ENCODE measurements around the gene XYLT1.

Gene XYLT1

DNA sequence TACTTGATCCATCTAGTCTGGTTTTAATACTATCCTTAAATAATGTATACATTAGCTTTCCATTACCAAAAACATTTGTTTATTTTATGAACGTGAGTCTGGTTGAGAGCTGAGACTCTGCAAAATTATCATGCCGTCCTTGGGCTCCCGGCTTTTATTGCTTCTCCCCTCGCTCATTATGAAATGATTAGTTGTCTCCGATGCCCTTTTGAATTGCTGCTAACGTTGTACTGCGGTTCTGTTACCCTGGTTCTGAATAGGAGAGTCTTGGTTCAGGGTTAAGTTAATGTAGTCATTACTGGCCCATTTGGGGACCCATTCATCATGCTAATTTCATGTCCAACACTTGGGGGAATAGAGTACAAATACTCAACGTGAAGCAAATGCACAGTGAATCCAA is 12.8 kb downstream of the XYLT1 start:
- DNase-seq (ENCODE audit: low spot score) = no peak

DNA sequence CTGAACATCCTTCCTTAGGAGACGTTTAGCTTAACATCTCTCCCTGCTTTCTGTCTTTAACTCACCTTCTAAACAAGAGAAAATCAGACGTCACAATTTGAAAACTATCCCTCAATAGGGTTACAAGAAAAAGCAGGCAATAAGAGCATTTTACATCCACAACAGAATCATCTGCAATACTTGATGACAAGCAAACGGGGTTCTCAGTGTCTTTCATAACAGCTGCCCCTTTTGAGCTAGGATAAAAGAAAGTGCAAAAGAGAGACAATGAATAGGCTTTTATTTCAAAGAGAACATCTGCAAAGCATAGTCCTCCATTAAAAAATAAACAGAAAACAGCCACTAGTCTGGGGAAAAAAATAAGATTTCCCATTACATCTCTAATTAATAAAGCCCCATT is 13.2 kb downstream of the XYLT1 start:
- DNase-seq (ENCODE audit: low spot score) = no peak

DNA sequence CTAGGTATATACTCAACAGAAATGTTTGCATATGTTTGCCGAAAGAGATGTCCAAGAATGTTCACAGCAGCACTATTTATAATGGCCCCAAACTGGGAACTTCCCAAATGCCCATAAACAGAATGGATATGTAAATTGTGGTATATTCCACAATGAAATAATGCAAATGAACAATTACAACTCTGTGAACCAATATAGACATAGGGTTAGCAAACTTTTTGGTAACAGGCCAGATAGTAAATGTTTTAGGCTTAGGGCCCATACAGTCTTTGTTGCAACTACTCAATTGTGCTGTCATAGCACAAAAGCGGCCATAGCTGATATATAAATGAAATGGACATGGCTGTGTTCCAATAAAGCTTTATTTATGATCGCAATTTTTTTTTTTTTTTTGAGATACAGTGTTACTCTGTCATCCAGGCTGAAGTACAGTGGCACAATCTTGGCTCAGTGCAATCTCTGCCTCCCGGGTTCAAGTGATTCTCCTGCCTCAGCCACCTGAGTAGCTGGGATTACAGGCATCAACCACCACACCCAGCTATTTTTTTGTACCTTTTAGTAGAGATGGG is 16.5 kb downstream of the XYLT1 start:
- no peak for DNase-seq (ENCODE audit: low spot score)

DNA sequence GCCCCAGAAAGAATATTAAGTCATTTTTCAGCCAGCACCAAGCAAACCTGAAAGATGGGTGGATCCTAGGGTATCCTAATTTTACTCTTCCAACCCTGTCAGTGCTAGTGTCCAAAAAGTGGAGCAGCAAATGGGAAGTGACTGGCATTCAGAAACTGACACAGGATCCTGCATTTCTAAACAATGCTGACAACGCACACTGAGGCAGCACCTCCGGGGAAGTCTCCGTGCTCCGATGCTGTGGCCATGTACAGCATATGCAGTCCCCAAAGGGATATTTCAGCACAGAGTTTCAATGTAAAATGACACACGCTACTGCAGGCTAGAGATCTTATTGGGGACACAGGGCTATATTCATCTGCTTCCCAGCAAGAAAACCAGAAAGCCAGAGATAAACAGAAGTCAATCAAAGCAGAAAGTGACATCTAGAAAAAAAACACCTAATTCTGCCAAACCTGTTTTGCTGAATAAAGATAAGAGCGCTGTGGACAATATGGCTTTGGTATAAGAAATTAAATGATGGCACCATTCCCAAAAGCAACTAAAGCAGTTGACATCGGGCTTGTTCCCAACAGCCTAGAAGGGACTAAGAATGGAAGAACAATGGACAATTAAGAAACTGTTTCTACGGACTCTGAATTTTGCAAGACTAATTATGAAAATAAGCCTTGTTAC is 17.3 kb downstream of the XYLT1 start:
- no peak for DNase-seq (ENCODE audit: low spot score)

DNA sequence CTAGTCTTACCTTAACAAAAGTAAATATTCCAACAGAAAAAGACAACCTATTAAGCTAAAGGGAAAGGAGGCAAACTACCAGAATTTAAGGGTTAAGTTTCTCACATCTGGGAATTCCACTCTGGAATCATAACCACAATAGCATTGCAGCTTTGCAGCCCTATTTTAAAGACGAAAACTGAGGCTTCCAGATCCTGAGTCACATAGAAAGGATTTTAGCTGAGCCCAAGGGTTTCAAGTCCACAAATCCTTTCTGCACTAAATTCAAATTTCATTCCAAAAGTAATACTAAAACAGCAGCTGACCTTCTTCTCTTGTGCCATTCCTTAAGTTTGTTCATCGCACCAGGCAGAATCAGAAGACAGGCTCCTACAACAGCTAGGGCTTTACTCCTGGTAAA is 17.8 kb downstream of the XYLT1 start:
- DNase-seq (ENCODE audit: low spot score) = no peak

DNA sequence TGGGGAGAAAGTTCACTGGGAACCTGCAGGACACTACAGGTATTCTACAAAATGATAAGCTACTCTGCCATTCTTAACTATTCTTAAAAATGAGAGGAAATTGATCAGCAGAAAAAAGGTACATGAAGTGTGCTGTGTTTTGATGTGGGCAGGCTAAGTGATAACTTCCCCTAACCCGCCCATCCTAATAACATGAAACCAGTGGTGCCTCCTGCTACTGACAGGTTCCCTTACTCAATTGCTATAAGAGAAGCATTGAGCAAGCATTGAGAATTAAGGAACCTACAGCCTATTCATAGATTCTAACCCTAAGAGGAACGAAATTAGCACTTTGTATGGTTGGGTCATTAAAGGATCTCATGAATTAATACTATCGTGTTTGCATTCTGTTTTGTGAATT is 18.9 kb downstream of the XYLT1 start:
- no peak for DNase-seq (ENCODE audit: low spot score)

DNA sequence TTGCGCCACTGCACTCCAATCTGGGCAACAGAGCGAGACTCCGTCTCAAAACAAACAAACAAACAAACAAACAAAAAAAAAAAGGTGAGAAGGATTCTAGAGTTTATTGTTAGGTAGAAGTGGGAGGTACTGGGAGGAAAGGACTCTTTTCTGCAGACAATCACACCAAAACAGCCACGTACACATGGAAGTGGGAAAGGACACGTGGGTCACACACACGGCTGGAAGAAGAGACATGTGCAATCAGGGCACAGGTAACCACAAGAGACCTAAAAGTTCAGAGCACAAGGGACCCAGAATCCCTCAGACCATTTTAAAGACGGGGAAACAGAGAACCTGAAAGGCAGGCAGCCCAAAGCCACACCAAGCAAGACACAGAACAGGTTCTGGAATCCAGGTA is 20.5 kb downstream of the XYLT1 start:
- no peak for DNase-seq (ENCODE audit: low spot score)

DNA sequence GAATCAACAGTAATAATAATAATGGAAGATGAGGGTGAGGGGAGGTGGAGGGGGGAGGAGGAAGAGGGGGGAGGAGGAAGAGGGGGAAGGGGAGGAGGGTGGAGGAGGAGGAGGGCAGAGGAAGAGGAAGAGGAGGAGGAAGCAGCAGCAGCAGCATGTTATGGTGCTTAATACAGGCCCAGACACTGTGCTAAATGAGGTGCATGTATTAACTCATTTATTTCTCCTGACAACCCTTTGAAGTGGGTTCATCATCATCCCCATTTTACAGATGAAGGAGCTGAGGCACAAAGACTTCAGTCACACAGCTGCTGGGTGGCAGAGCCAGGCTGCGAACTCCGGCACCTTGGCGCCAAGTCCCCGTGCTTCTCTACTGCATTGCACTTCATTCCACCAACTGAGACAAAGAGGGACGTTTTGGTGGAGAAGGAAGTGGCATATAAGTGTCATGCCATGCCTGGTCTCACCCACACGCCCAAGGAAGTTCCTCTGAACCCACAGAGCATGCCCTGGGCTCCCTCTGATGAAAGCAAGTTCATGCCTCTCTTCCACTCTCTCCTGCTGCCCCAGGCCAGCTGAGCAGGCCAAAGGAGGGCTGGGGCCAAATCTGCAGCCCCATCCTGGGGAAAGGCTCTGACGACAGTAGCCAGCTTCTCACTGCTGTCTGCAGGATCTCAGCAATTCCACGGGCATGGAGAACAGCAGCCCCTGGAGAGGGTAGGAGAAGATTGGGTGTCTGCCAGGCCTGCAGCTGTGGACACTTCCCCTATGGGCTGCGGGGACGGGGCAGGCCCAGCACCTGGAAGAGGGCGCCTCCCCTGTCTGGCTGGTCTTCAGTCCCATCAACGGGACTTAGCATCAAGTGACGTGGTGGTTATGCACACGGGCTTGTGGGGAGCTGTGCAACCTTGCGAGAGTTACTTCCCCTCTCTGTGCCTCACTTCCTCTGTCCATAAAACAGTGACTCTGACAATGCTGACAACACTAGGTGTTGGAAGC is 21.8 kb downstream of the XYLT1 start:
- DNase-seq (ENCODE audit: low spot score) = no peak

DNA sequence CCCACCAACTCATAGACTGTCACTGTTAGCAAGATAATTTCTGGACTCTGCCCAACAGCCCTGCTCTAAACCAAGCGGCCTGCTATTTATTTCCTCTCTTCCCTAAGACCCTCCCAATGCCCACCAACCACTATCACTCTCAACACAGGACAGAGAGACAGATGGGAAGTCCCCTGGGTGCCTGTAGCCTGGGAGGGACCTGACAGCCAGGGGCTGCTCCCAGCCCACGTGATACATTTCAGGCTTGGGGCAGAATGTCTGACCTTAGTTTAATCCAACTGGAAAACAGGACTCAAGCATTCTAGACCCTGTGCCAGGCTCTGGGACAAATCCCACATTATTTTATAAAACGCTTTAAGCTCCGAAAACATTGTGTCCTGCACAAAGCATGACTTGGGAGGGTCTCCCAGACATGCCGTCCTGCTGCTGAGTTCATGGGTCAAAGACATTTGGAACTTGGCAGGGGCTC is 23.6 kb downstream of the XYLT1 start:
- no peak for DNase-seq (ENCODE audit: low spot score)

DNA sequence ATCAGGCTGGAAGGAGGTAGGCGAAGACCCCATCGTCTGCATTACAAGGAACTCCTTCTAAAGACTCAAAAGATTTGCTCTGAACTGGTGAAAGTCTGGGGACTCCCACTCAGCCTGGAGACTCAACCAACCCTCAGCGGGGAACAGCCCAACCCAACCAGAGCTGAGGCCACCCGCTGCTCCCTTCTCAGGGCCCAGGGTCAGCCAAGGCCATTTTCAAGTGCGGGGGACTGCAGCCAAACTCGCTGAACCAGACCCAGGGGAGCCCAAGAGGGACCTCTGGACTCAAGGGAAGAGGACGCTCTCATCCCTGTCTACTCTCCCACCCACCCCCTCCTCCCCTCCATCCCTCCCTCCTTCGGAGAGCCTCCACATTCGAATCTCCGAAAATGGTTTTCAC is 24.1 kb downstream of the XYLT1 start:
- no peak for DNase-seq (ENCODE audit: low spot score)

DNA sequence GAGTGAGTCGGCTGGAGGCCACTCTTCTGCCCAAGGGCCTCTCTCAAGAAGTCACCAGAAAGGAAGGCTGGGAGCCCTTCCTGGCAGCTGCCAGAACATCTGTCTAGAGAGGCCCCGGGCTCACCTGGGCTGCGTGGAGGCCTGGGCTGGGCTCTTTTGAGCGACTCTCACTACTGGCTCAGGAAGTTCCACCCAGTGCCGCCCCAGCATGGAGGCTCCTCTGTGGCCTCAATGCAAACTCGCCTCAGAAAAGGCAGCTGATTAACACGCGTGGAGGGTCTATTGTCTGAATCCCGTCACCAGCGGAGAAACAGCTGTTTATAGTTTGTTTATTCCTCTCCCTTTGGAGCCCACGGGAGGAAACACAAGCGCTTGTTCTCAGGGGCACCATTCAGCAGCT is 25.3 kb downstream of the XYLT1 start:
- no peak for DNase-seq (ENCODE audit: low spot score)

DNA sequence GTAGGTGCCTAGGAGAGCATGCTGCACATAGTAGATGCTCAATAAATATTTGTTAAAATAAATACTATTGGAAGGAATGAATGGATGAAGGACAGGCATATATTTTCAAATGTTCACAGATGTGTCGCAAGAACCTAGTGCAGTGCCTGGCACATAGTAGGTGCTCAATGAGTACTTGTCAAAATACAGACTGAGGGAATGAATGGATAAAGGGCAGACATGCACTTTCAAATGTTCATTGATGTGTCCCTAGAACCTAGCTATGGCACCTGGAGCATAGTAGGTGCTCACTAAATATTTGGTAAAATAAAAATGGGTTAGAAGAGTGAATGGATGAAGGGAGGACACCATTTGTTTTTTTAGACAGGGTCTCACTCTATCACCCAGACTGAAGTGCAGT is 26.1 kb downstream of the XYLT1 start:
- DNase-seq (ENCODE audit: low spot score) = no peak

DNA sequence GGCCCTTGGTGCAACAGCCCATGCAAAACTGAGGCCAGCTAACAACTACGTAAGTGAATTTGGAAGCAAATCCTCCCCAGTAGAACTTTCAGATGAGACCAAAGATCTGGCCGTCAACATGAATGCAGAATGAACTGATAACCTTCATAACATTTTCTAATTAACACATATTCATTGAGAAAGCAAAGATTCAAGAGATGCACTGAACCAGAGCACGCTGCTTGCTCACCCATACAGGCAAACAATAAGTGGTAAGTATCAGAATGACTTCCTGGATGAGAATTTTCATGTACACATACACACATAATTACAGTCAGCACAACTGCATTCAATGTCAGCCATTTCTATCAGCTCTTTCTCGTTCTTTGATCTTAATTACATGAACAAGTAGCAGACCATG is 30.6 kb downstream of the XYLT1 start:
- DNase-seq (ENCODE audit: low spot score) = no peak

DNA sequence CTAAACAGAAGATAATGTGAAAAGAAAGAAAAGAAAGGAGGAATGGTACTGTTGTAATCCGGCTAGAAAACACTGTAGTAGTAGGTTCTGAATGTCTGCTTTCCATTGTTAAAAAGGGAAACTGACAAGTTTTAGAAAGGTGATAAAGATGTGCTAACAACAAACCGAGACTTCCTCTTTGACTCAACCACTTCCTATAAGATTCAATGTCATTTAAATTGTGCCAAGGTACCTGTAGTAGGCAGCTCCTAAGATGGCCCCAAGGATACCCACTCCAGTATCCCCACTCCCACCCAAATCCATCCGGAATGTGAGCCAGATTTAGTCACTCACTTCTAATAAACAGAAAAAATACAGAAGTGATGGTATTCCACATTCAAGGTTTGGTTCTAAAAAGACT is 31.2 kb downstream of the XYLT1 start:
- DNase-seq (ENCODE audit: low spot score) = no peak

DNA sequence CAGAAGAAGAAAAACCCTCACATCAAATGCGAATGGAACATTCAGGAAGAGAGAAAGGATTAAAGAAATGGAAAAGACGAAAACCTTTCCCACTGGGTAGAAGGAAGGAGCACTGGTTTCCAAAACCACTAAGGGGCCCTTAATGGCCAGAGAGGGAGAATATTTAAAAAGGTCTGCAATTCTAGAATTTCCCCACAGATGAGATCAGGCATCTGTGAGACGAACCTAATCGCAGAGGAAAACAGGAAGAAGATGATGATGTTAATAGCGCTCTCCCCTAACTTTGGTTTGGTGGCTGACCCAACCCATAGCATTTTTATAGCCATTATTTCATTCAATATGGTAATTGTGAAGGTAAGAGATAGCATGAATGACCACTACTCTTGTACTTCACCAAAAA is 32.8 kb downstream of the XYLT1 start:
- no peak for DNase-seq (ENCODE audit: low spot score)

DNA sequence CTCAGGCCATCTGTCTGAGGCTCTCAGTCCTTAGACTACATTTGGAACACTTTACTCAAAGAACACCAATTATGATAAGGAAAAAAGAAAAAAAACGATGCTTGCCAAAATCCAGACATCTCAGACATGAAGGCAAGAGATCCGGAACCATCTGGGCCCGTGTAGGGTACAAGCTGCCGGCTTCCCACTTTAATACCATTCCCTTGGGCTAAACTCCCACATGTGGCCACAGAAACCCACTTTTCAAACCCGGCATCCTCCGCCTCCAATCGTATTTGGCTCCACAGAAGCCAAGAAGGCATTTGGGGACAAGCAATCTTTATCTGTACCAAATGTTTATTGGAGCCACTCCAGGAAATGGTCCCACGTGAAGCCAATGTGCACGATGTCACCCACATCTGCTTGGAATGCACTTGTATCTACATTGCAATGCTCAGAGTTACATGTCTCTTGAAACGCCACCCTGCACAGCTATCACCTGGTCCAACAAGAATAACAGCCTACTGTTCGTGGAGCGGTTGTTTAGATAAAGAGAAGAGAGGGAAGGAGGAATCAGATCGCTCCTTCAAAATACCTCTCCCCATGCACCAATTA is 33.5 kb downstream of the XYLT1 start:
- DNase-seq (ENCODE audit: low spot score) = no peak

DNA sequence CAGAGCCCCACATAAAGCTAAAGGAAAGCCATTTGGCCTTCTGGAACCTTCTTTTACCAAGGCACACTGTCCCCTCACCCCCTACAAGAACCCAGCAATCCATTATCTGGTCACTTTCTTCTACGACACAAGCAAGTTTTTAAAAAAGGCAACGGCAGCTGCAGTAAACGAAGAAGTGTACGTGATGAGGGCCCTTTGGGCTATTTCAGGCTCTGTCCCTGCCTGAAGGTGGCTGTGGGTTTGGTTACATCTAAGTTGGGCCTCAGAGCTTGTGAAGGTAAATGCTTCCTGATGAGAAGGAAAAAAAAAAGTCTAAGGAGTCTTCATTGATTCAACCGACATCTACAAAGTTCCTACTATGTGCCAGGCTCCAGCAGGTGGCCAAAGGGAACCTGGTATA is 35.4 kb downstream of the XYLT1 start:
- DNase-seq (ENCODE audit: low spot score) = no peak

DNA sequence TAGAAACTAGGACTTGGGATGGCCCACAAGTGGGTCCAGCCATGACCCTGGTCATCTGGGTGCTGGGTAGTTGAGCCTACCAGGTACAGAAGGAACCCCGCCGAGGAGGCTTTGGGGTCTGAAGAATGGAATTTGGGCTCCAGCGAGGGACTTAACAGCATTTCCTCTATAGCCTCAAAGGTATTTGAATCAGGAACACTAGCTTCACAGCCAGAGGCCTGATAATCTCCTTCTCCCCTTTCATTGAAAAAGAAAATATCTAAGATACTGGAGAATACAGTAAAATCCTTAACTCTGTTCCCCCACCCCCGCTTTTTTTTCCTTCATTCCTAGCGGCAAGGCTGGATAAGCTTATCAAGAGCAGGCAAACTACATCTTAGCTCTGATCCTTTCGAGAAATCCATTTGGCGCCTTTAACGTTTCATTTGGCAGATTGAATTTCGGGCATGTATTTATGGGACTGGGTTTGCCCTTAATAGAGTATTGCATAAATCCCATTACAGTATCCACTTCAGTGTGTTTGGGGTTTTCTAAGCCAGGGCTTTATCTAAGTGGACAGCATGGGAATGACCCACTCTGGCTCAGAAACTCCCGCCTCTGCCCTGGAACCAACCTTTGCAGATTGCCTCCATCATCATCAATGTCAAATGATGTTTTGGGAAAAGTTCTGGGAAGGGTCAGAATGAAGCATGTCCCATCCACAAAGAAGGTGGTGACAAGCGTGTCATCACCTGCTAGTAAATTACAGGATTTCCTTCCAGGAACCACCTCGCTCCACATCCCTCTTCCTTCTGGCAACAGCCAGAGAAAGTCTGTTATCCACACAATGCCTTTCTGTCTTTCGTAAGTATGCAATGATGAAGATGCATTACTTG is 36.9 kb downstream of the XYLT1 start:
- no peak for DNase-seq (ENCODE audit: low spot score)

DNA sequence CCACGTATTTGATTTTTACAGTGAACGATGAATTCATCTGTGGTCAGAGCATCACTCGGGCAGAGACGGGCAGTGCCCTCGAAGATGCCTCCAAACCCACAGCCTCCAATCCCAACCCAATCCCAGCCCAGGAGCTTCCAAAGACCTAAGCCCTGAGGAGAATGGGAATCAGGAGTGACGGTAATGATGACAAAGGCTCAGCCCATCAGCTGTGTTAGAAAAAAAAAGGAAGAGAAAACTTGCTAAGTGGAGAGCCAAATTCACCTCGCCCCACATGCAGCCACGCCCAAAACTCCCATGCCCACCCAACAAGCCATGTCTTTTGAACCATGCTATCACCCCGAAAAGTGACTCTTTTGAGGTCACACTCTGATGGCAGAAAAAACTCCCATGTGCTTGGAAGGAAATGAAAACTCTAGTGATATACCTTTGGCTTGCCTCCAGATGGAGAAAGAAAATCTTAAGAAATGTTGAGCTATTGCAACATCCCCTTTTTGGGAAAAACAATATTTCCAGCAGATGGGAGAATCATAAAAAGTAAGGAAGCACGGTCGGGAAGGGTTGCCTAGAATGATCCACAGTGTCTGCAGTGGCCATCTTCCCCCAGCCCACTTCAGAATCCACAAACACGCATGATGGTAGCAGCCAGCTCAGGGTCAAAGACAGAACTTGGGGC is 37.7 kb downstream of the XYLT1 start:
- no peak for DNase-seq (ENCODE audit: low spot score)

DNA sequence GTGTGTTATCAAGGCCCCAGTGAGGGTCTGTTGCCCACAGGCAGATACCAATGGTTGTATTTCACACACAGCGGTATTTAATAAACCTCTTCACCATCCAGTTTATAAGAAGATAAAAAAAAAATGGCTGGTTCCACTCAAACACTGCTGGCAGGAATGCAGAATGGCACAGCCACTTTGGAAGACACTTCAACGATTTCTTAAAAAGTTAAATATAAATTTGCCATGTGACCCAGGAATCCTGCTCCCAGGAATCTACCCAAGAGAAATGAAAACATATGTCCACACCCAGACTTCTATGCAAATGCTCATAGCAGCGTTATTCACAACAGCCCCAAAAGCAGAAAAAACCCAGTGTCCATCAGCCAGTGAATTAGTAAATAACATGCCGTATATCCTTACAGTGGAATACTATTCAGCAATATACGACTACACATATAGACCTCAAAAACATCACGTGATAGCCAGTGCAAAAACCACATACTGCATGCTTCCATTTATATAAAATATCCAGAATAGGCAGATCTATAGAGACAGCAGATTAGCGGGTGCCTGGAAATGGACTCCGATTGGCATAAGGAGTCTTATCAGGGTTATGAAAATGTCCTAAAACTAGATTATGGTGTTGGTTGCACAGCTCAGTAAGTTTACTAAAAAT is 38.7 kb downstream of the XYLT1 start:
- no peak for DNase-seq (ENCODE audit: low spot score)

DNA sequence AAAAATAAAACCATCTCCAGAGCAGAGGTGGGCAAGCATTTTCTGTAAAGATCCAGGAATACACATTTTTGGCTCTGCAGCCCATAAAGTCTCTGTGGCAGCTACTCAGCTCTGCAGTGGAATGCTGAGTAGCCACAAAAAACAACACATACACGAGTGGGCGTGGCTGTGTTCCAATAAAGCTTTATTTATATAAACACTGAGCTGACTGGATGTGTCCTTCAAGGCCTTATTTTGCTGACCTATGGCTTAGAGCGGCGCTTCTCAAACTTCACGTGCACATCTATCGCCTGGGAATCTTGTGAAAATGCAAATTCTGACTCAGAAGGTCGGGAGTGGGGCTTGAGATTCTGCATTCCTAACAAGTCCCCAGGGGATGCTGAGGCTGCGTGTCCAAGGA is 39.7 kb downstream of the XYLT1 start:
- DNase-seq (ENCODE audit: low spot score) = no peak

All from kidney tubule cell (primary cell).